T-cell (primary cell): ENCODE results near the gene SLC38A1. TPM values are rescaled to one million over a fixed set of nuclear protein-coding genes. Genes with fewer than 3 reads are reported as not detected.

Experiments
- ATAC-seq, 4 experiments: fragments of 200-7000 bp in 3 of 4; fragments of 150-1000 bp in 1 of 4; cut with Tn5 transposase; replicated peaks in 1 of 4; 1 replicate in 3 of 4; 2 replicates in 1 of 4; pipeline ENCODE4 v1.10.0; 2021; ENCODE audit warnings: moderate library complexity in 3 of 4, mild to moderate bottlenecking in 2 of 4, moderate number of reproducible peaks in 1 of 4
- CTCF ChIA-PET, 2 donors: fragments of 300-600 bp; sonication (Branson Sonifier 250); formaldehyde crosslinking; loops; one replicate each; lab custom pipeline; 2022; ENCODE audit warnings: antibody characterized with exemption in 2 of 2; lab: Charles Lee
- POLR2A ChIA-PET, 2 donors: fragments of 300-600 bp; sonication (Branson Sonifier 250); formaldehyde crosslinking; loops; one replicate each; lab custom pipeline; 2022; ENCODE audit warnings: antibody characterized with exemption in 2 of 2; lab: Charles Lee
- DNase-seq, 35 experiments: peaks; one replicate each; pipeline versions ENCODE4 v3.0.0 to v3.0.0-alpha.2; 2013 to 2023
- H3K27ac ChIP-seq: one replicate; pipeline ENCODE4 v1.5.1; 2013; ENCODE audit warnings: low read length
- H3K27me3 ChIP-seq, 2 experiments: replicated peaks in 1 of 2; 1 replicate in 1 of 2; 2 replicates in 1 of 2; pipeline versions ENCODE4 v1.6.1 to v1.7.0; 2013; ENCODE audit warnings: low read length in 1 of 2, mixed read lengths in 1 of 2; ENCODE audit not compliant: control insufficient read depth in 2 of 2, insufficient read depth in 2 of 2; ENCODE audit errors: extremely low read depth in 1 of 2
- H3K36me3 ChIP-seq, 2 donors: 1 replicate in 1 of 2; 2 replicates in 1 of 2; pipeline versions ENCODE4 v1.6.1 to v1.7.0; 2013; ENCODE audit warnings: low read length in 1 of 2; ENCODE audit not compliant: control insufficient read depth in 2 of 2, insufficient read depth in 1 of 2; ENCODE audit errors: extremely low read depth in 1 of 2
- H3K4me1 ChIP-seq, 2 experiments: 1 replicate in 1 of 2; 2 replicates in 1 of 2; pipeline versions ENCODE4 v1.6.1 to v1.7.0; 2013; ENCODE audit warnings: low read length in 2 of 2, mixed read lengths in 1 of 2; ENCODE audit not compliant: insufficient read depth in 2 of 2, control insufficient read depth in 1 of 2; ENCODE audit errors: extremely low read depth in 1 of 2
- H3K4me3 ChIP-seq, 2 donors: 1 replicate in 1 of 2; 2 replicates in 1 of 2; pipeline versions ENCODE4 v1.5.1 to v1.7.0; 2013; ENCODE audit warnings: mild to moderate bottlenecking in 2 of 2, low read length in 1 of 2, moderate library complexity in 1 of 2; ENCODE audit not compliant: control insufficient read depth in 1 of 2; ENCODE audit errors: extremely low read depth in 1 of 2
- H3K9me3 ChIP-seq: 2 replicates; pipeline ENCODE4 v1.7.0; 2013
- H3K27ac Mint-ChIP-seq, 2 donors: one replicate each; pipeline ENCODE4 v1.8.0; 2020 to 2021; ENCODE audit warnings: mild to moderate bottlenecking in 2 of 2, mixed read lengths in 2 of 2
- H3K27me3 Mint-ChIP-seq, 2 donors: one replicate each; pipeline ENCODE4 v1.8.0; 2021 to 2022; ENCODE audit warnings: mixed read lengths in 2 of 2
- H3K36me3 Mint-ChIP-seq: one replicate; pipeline ENCODE4 v1.8.0; 2021; ENCODE audit warnings: mixed read lengths
- H3K4me1 Mint-ChIP-seq, 3 donors: one replicate each; pipeline ENCODE4 v1.8.0; 2020 to 2022; ENCODE audit warnings: mixed read lengths in 3 of 3, mild to moderate bottlenecking in 1 of 3
- H3K4me3 Mint-ChIP-seq, 3 donors: one replicate each; pipeline ENCODE4 v1.8.0; 2020 to 2022; ENCODE audit warnings: mild to moderate bottlenecking in 3 of 3, mixed read lengths in 3 of 3, moderate library complexity in 3 of 3
- H3K9me3 Mint-ChIP-seq, 3 donors: one replicate each; pipeline ENCODE4 v1.8.0; 2020 to 2022; ENCODE audit warnings: mixed read lengths in 3 of 3
- WGBS: methylation state at CpG from one replicate; pipeline ENCODE4 v1.1.5; 2013; ENCODE audit warnings: missing lambda C conversion rate; ENCODE audit not compliant: insufficient coverage; 5-methylcytosine and 5-hydroxymethylcytosine counted together
- total RNA-seq, 35 experiments: library from RNA in 6 of 35; stranded (reverse) in 6 of 35; fragments of 120-200 nt in 1 of 35; gene quantifications; one replicate each; pipeline versions ENCODE4 v1.2.1 to v1.2.4 and lab custom pipeline; 2013 to 2026

Gene SLC38A1
- total RNA-seq, 5 donors from 2014 or later (not counting 1 experiment from before 2014, with no cell fraction given), result 273 to 321 (median 286) TPM

DNA sequence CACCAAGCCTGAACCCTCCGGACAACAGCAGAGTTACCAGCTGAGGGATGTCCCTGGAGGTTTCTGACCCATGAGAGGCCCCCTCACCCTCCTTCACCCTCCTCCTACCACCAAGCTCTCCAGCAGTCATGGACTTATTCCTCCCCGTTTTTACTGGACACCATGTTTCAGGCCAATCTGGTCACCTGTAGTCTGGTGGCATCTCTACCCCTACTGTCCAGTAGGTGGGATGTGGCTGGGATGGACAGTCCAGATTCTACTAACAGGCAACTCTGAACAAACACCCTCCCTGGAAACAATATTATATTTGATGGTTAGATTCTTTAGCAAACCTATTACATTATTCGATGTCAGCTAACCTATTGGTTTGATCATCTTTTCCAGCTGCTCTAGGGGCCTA, 83.2 kb downstream of the SLC38A1 start:
- Histone ChIP-seq H3K4me1 (peaks cover 0 to 2% of the 10 kb centered on the region in 2 experiments), H3K9me3 (no peaks in the 10 kb centered on the region), H3K36me3 (peaks cover 0 to 51% of the 10 kb centered on the region in 2 donors), H3K27ac (no peak overlapping the region), H3K4me3 (no peak overlapping the region), H3K27me3 (no peaks in the 10 kb centered on the region)
- H3K9me3 Mint-ChIP-seq, result no peaks in the 10 kb centered on the region
- DNase-seq, result no peak
- H3K27ac Mint-ChIP-seq, result peak overlapping the region; percentile 71 to 73
- no peaks in the 10 kb centered on the region for H3K27me3 Mint-ChIP-seq
- CTCF ChIA-PET, result no interaction called here
- H3K36me3 Mint-ChIP-seq, result peaks cover 58% of the 10 kb centered on the region
- POLR2A ChIA-PET, result interaction anchor here in 1 of 2 donors (0.6 kb wide), 1 partner anchor 37 kb away, joined by 3 read pairs; no protein-coding TSS in a partner anchor
- peaks cover 37 to 60% (median 46%) of the 10 kb centered on the region in 3 donors for H3K4me1 Mint-ChIP-seq
- H3K4me3 Mint-ChIP-seq, result no peak overlapping the region
- peak in 1 of 4 experiments; percentile 13 for ATAC-seq
- WGBS, result 100% methylated on average over 1 of the region's 3 CpGs

DNA sequence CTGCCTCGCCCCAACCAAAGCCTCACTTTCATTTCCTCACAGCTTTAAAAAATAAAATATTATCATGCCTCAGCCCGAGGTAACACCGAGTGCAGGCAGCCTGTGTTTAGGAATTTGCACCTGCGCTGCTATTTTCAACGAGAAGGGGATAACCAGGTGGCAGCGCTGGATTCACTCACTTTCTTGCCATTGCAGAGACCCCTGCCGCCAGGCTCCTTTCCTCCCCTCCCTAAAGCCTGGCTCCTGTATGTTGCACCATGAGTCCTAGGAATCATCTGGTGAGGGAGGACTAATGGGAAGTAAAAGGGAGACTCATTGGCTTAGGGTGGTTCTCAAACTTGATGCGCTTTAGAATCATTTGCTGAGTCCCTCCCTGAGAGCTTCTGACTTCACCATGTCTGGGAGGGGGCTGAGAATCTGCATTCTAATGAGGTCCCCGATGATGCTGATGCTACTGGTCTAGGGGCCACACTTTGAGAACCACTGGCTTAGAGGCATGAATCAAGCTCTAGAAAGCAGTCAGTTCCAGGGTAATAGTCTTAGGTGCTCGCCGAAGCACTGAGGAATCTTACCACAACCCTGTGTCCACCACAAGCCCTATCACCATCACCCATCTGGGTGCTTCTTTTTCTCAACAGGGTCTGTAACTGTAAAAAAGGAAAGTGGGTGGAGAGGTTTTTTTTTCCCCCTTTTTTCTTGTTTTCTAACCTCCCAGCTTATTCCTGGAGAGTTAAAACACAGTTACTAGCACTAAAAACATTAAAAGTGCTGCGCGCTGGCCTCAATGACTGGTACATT, 83.8 kb downstream of the SLC38A1 start:
- peak overlapping the region; percentile 73 to 74 for H3K27ac Mint-ChIP-seq
- ChIA-PET POLR2A (interaction anchor here in 1 of 2 donors (0.6 kb wide), 1 partner anchor 38 kb away, joined by 3 read pairs; no protein-coding TSS in a partner anchor), CTCF (interaction anchor here in 1 of 2 donors (0.5 kb wide), 1 partner anchor 885 kb away, joined by 3 read pairs; no protein-coding TSS in a partner anchor)
- H3K4me3 Mint-ChIP-seq, result no peak overlapping the region
- peak in 1 of 4 experiments; percentile 10 for ATAC-seq
- no peaks in the 10 kb centered on the region for H3K9me3 Mint-ChIP-seq
- Histone ChIP-seq H3K4me1 (peaks cover 2% of the 10 kb centered on the region in 2 experiments), H3K4me3 (no peak overlapping the region), H3K36me3 (peaks cover 0 to 51% of the 10 kb centered on the region in 2 donors), H3K27me3 (no peaks in the 10 kb centered on the region), H3K27ac (no peak overlapping the region), H3K9me3 (no peaks in the 10 kb centered on the region)
- WGBS, result 96% methylated on average over 8 of the region's 13 CpGs
- H3K36me3 Mint-ChIP-seq, result peaks cover 51% of the 10 kb centered on the region
- peaks cover 44 to 62% (median 47%) of the 10 kb centered on the region in 3 donors for H3K4me1 Mint-ChIP-seq
- H3K27me3 Mint-ChIP-seq, result no peaks in the 10 kb centered on the region
- DNase-seq, result no peak

DNA sequence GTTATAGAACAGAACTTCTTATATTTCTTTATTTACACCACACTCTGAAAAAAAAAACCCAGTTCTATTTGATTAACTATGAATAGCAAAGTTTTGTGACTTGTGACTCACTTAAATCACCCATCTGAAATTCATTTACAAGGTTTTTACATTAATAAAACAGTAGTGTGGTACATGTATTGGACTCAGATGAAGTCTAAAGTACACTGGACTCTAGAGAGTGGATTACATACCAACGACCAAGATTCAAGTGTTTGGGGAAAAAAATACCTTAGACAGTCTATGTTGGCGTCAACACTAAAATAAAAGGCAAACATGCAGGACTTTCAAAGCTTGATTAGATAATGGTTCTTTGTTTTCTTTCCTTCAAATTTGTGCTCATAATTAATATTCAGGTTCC, 85.7 kb downstream of the SLC38A1 start:
- ATAC-seq, result no peak
- H3K4me3 Mint-ChIP-seq, result no peak overlapping the region
- H3K27ac ChIP-seq, result no peak overlapping the region
- no peaks in the 10 kb centered on the region for H3K9me3 ChIP-seq
- POLR2A ChIA-PET, result no interaction called here
- H3K27me3 ChIP-seq, result no peaks in the 10 kb centered on the region
- peaks cover 8 to 11% of the 10 kb centered on the region in 2 experiments for H3K4me1 ChIP-seq
- H3K36me3 ChIP-seq, result peaks cover 0 to 39% of the 10 kb centered on the region in 2 donors
- 100% methylated on average over 1 of the region's 2 CpGs for WGBS
- CTCF ChIA-PET, result no interaction called here
- H3K4me1 Mint-ChIP-seq, result peaks cover 57 to 71% (median 58%) of the 10 kb centered on the region in 3 donors
- peaks cover 32% of the 10 kb centered on the region for H3K36me3 Mint-ChIP-seq
- H3K9me3 Mint-ChIP-seq, result no peaks in the 10 kb centered on the region
- DNase-seq, result no peak
- no peak overlapping the region for H3K27ac Mint-ChIP-seq
- no peaks in the 10 kb centered on the region for H3K27me3 Mint-ChIP-seq
- H3K4me3 ChIP-seq, result no peak overlapping the region

DNA sequence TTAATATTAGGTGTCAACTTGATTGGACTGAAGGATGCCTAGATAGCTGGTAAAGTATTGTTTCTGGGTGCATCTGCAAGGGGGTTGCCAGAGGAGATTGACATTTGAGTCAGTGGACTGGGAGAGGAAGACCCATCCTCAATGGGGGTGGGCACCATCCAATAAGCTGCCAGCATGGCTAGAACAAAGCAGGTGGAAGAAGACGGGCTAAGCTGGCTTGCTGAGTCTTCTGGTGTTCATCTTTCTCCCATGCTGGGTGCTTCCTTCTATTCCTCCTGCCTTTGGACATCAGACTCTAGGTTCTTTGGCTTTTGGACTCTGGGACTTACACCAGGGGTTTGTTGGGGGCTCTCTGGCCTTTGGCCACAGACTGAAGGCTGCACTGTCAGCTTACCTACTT, 87.4 kb downstream of the SLC38A1 start:
- no peak for ATAC-seq
- H3K27me3 Mint-ChIP-seq, result no peaks in the 10 kb centered on the region
- Histone ChIP-seq H3K9me3 (no peaks in the 10 kb centered on the region), H3K27ac (no peak overlapping the region), H3K4me3 (no peak overlapping the region), H3K27me3 (no peaks in the 10 kb centered on the region), H3K4me1 (peaks cover 15% of the 10 kb centered on the region in 2 experiments), H3K36me3 (peaks cover 0 to 32% of the 10 kb centered on the region in 2 donors)
- DNase-seq, result no peak
- H3K4me1 Mint-ChIP-seq, result peaks cover 59 to 76% (median 59%) of the 10 kb centered on the region in 3 donors
- H3K4me3 Mint-ChIP-seq, result no peak overlapping the region
- H3K9me3 Mint-ChIP-seq, result no peaks in the 10 kb centered on the region
- ChIA-PET CTCF (no interaction called here), POLR2A (no interaction called here)
- WGBS, result 75% methylated on average over 1 of the region's 1 CpG
- peak overlapping the region; percentile 32 to 56 for H3K27ac Mint-ChIP-seq
- H3K36me3 Mint-ChIP-seq, result peaks cover 23% of the 10 kb centered on the region

DNA sequence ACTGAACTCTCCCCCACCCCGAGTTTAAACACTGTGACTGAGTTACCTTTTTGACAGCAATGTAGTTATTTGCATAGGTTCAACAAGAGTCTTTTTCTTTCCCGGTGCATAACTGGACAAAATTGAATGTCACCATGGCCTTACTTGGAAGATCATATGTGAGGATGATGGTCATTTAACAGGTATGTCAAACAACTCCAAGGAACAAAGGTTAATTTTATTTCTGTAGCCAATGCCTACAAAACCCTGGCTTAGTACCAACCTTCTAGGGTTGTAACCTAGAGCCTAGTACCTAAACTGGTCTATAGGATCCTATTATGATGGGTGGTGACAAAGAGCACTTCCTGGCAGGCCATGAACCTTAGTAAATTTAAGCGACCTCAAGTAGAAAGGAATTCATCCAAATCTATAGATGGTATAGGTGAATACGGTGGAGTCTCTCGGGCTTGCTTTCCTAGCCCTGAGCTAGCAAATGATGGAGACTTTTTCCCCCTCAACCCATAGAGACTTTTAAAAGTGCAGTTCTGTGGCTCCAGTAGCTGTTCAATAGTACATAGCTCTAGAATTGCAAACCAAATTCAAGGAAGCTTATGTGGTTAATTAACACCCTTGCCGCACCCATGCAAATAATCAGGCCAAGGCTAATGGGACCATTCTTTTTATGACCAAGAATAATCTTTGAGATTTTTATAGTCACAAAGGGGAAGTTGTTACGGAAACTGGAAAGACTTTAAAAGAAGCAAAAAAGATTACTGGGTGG, 89.0 kb downstream of the SLC38A1 start:
- H3K27me3 ChIP-seq, result no peaks in the 10 kb centered on the region
- H3K4me1 ChIP-seq, result peaks cover 15% of the 10 kb centered on the region in 2 experiments
- peak overlapping the region; percentile 50 for H3K27ac ChIP-seq
- H3K4me3 Mint-ChIP-seq, result no peak overlapping the region
- H3K9me3 ChIP-seq, result no peaks in the 10 kb centered on the region
- ChIA-PET POLR2A (interaction anchor here in 1 of 2 donors (0.5 kb wide), 1 partner anchor 765 kb away, joined by 3 read pairs; no protein-coding TSS in a partner anchor), CTCF (interaction anchor here (0.5 to 1.4 kb wide), 4 partner anchors 35 to 92 kb away, joined by 3 to 5 read pairs (median 4); no protein-coding TSS in a partner anchor)
- H3K36me3 Mint-ChIP-seq, result peaks cover 16% of the 10 kb centered on the region
- no peaks in the 10 kb centered on the region for H3K9me3 Mint-ChIP-seq
- H3K4me1 Mint-ChIP-seq, result peaks cover 53 to 72% (median 59%) of the 10 kb centered on the region in 3 donors
- ATAC-seq (peak in 1 of 4 experiments; percentile 27), DNase-seq (no peak)
- H3K27me3 Mint-ChIP-seq, result no peaks in the 10 kb centered on the region
- peak overlapping the region; percentile 82 to 85 for H3K27ac Mint-ChIP-seq
- WGBS, result no CpG with 5 or more reads among the region's 7 CpGs
- H3K4me3 ChIP-seq, result no peak overlapping the region
- H3K36me3 ChIP-seq, result peaks cover 0 to 19% of the 10 kb centered on the region in 2 donors
